Naive B cell (primary cell): ENCODE data around the gene FAT4. TPM values are rescaled to one million over a fixed set of nuclear protein-coding genes. Genes with fewer than 3 reads are reported as not detected.

Experiments used
- ATAC-seq, 2 donors: fragments of 150-1000 bp; cut with Tn5 transposase; 2 replicates each; pipeline ENCODE4 v1.10.0; 2021; ENCODE audit warnings: low read depth in 2 of 2, mild to moderate bottlenecking in 2 of 2, moderate library complexity in 2 of 2
- DNase-seq: peaks from one replicate; pipeline ENCODE4 v3.0.0; 2022
- H3K27ac Mint-ChIP-seq, 6 donors: one replicate each; pipeline ENCODE4 v1.8.0; 2020 to 2022; ENCODE audit warnings: mild to moderate bottlenecking in 6 of 6, mixed read lengths in 6 of 6, moderate library complexity in 5 of 6, inconsistent platforms in 2 of 6
- H3K27me3 Mint-ChIP-seq, 3 donors: one replicate each; pipeline ENCODE4 v1.8.0; 2021 to 2022; ENCODE audit warnings: mixed read lengths in 3 of 3, mild to moderate bottlenecking in 1 of 3
- H3K36me3 Mint-ChIP-seq, 2 donors: one replicate each; pipeline ENCODE4 v1.8.0; 2020 to 2022; ENCODE audit warnings: mixed read lengths in 2 of 2, inconsistent platforms in 1 of 2, mild to moderate bottlenecking in 1 of 2
- H3K4me1 Mint-ChIP-seq, 3 donors: one replicate each; pipeline ENCODE4 v1.8.0; 2020 to 2022; ENCODE audit warnings: mixed read lengths in 3 of 3, inconsistent platforms in 1 of 3, mild to moderate bottlenecking in 1 of 3, moderate library complexity in 1 of 3
- H3K4me3 Mint-ChIP-seq, 8 donors: one replicate each; pipeline ENCODE4 v1.8.0; 2020 to 2022; ENCODE audit warnings: mild to moderate bottlenecking in 8 of 8, mixed read lengths in 8 of 8, moderate library complexity in 8 of 8, inconsistent platforms in 2 of 8
- H3K9me3 Mint-ChIP-seq, 7 donors: one replicate each; pipeline ENCODE4 v1.8.0; 2020 to 2022; ENCODE audit warnings: mixed read lengths in 7 of 7, mild to moderate bottlenecking in 5 of 7, inconsistent platforms in 2 of 7, moderate library complexity in 1 of 7
- polyA plus RNA-seq, 6 donors: library from polyadenylated mRNA; unstranded; fragments of 300-500 nt; fragmentation: Illumina TruSeq; gene quantifications; one replicate each; pipeline ENCODE4 v1.2.3, GENCODE V29; 2021; ENCODE audit warnings: low read depth in 6 of 6

Gene FAT4
- polyA plus RNA-seq, 6 donors from 2014 or later, result not detected

GRCh38 chr4:125360727-125361126 lies 46.0 kb downstream of the FAT4 start:
- Mint-ChIP-seq H3K27ac (no peak overlapping the region), H3K4me3 (no peak overlapping the region), H3K4me1 (no peaks in the 10 kb centered on the region), H3K27me3 (no peaks in the 10 kb centered on the region), H3K9me3 (peaks cover 0 to 10% (median 3%) of the 10 kb centered on the region in 7 donors), H3K36me3 (no peaks in the 10 kb centered on the region)
- DNase-seq, result no peak
- no peak for ATAC-seq
